ENCODE data around the gene CUBN.
A peak's percentile ranks its signal among the peaks of the same experiment; 100 is the strongest.
"Not testable (repeated sequence)": the region's sequence is repeated elsewhere in the genome, so short reads cannot be mapped to it uniquely, and the experiment has no call there.

Gene CUBN

GRCh38 chr10:16870331-16870730 is 259.3 kb downstream of the CUBN start:
- DNase-seq (ENCODE audit: low read depth in 2 of 2) = no peak

- DNase-seq (ENCODE audit: low read depth in 2 of 2) = no peak
Measured at GRCh38 chr10:16867990-16868389, 261.6 kb downstream of the CUBN start.

- DNase-seq (ENCODE audit: low read depth in 2 of 2) = no peak
Measured at GRCh38 chr10:16867556-16867955, 262.1 kb downstream of the CUBN start.

GRCh38 chr10:16866541-16867275 is 262.9 kb downstream of the CUBN start:
- no peak for DNase-seq (ENCODE audit: low read depth in 2 of 2)

GRCh38 chr10:16865766-16866165 is 263.8 kb downstream of the CUBN start:
- DNase-seq (ENCODE audit: low read depth in 2 of 2) = no peak

GRCh38 chr10:16863766-16864165 is 265.8 kb downstream of the CUBN start:
- DNase-seq (ENCODE audit: low read depth in 2 of 2) = no peak

- DNase-seq (ENCODE audit: low read depth in 2 of 2) = no peak
Measured at GRCh38 chr10:16857419-16857818, 272.2 kb downstream of the CUBN start.

- DNase-seq (ENCODE audit: low read depth in 2 of 2) = no peak
Measured at GRCh38 chr10:16856567-16856966, 273.0 kb downstream of the CUBN start.

GRCh38 chr10:16856092-16856491 is 273.5 kb downstream of the CUBN start:
- no peak for DNase-seq (ENCODE audit: low read depth in 2 of 2)

- DNase-seq (ENCODE audit: low read depth in 2 of 2) = no peak
Measured at GRCh38 chr10:16854623-16855022, 275.0 kb downstream of the CUBN start.

- DNase-seq (ENCODE audit: low read depth in 2 of 2) = no peak
Measured at GRCh38 chr10:16853809-16854208, 275.8 kb downstream of the CUBN start.

- no peak for DNase-seq (ENCODE audit: low read depth in 2 of 2)
Measured at GRCh38 chr10:16853201-16853600, 276.4 kb downstream of the CUBN start.

GRCh38 chr10:16852624-16853023 is 277.0 kb downstream of the CUBN start:
- no peak for DNase-seq (ENCODE audit: low read depth in 2 of 2)

- DNase-seq (ENCODE audit: low read depth in 2 of 2) = no peak
Measured at GRCh38 chr10:16848562-16849154, 281.0 kb downstream of the CUBN start.

GRCh38 chr10:16847644-16848043 is 282.0 kb downstream of the CUBN start:
- DNase-seq (ENCODE audit: low read depth in 2 of 2) = no peak

GRCh38 chr10:16845248-16845647 is 284.4 kb downstream of the CUBN start:
- DNase-seq (ENCODE audit: low read depth in 2 of 2) = no peak

GRCh38 chr10:16843252-16843870 is 286.2 kb downstream of the CUBN start:
- DNase-seq (ENCODE audit: low read depth in 2 of 2) = no peak

GRCh38 chr10:16835228-16835627 is 294.4 kb downstream of the CUBN start:
- DNase-seq (ENCODE audit: low read depth in 2 of 2) = no peak

GRCh38 chr10:16832351-16833080 is 297.1 kb downstream of the CUBN start:
- DNase-seq (ENCODE audit: low read depth in 2 of 2) = no peak

GRCh38 chr10:16828701-16829175 is 300.9 kb downstream of the CUBN start:
- DNase-seq (ENCODE audit: low read depth in 2 of 2) = no peak

- peak; percentile 41 to 43 for DNase-seq (ENCODE audit: low read depth in 2 of 2)
Measured at GRCh38 chr10:16828114-16828568, 301.5 kb downstream of the CUBN start.

GRCh38 chr10:16827474-16827873 is 302.1 kb downstream of the CUBN start:
- DNase-seq (ENCODE audit: low read depth in 2 of 2) = not testable (repeated sequence)

Measured in activated CD4-positive, alpha-beta T cell treated with anti-CD3 and anti-CD28 coated beads for 24 hours (primary cell).